ENCODE results near the gene PCOLCE2. TPM values are rescaled to one million over a fixed set of nuclear protein-coding genes. Genes with fewer than 3 reads are reported as not detected.

PCOLCE2 gene
- total RNA-seq, 1 experiment from 2014 or later, result 3.2 TPM

- no peaks in the 10 kb centered on the region for H3K9me3 Mint-ChIP-seq (ENCODE audit: unreplicated experiment)
- CTCF ChIA-PET, result interaction anchor here (1.0 to 5.2 kb wide), 4 partner anchors 10 to 177 kb away, joined by 3 to 37 read pairs (median 5); no protein-coding TSS in a partner anchor
- POLR2A ChIA-PET, result interaction anchor here (0.9 kb wide), 1 partner anchor 183 kb away, joined by 3 read pairs; no protein-coding TSS in a partner anchor
- H3K4me1 Mint-ChIP-seq (ENCODE audit: insufficient read depth, unreplicated experiment), result no peaks in the 10 kb centered on the region
- no peaks in the 10 kb centered on the region for H3K27me3 Mint-ChIP-seq (ENCODE audit: insufficient read depth, unreplicated experiment)
- H3K36me3 Mint-ChIP-seq (ENCODE audit: insufficient read depth, unreplicated experiment), result no peaks in the 10 kb centered on the region
- intact Hi-C loops (cut with micrococcal nuclease), result no loop called here
- no peak overlapping the region for H3K27ac Mint-ChIP-seq (ENCODE audit: low read depth, unreplicated experiment)
- no peak for TF ChIP-seq CTCF (IDR thresholded peaks at IDR 0.05; ENCODE audit: unreplicated experiment)
- H3K4me3 Mint-ChIP-seq (ENCODE audit: unreplicated experiment), result no peak overlapping the region
- no peak for DNase-seq (ENCODE audit: unreplicated experiment)
- no TSS peak for BruUV-seq (replicated peaks)
Observed at GRCh38 chr3:142817897-142818296, 71.0 kb downstream of the PCOLCE2 start.

- Mint-ChIP-seq H3K4me1 (ENCODE audit: insufficient read depth, unreplicated experiment) (no peaks in the 10 kb centered on the region), H3K4me3 (ENCODE audit: unreplicated experiment) (no peak overlapping the region), H3K36me3 (ENCODE audit: insufficient read depth, unreplicated experiment) (no peaks in the 10 kb centered on the region), H3K9me3 (ENCODE audit: unreplicated experiment) (no peaks in the 10 kb centered on the region), H3K27me3 (ENCODE audit: insufficient read depth, unreplicated experiment) (no peaks in the 10 kb centered on the region), H3K27ac (ENCODE audit: low read depth, unreplicated experiment) (no peak overlapping the region)
- DNase-seq (ENCODE audit: unreplicated experiment), result no peak
- ChIA-PET POLR2A (no interaction called here), CTCF (interaction anchor here (0.6 to 5.2 kb wide), 4 partner anchors 12 to 177 kb away, joined by 4 to 37 read pairs (median 5); no protein-coding TSS in a partner anchor)
- no peak for TF ChIP-seq CTCF (IDR thresholded peaks at IDR 0.05; ENCODE audit: unreplicated experiment)
- no TSS peak for BruUV-seq (replicated peaks)
- intact Hi-C loops (cut with micrococcal nuclease), result no loop called here
Observed at GRCh38 chr3:142817356-142817755, 71.5 kb downstream of the PCOLCE2 start.

GRCh38 chr3:142815803-142816202 lies 73.1 kb downstream of the PCOLCE2 start:
- Mint-ChIP-seq H3K9me3 (ENCODE audit: unreplicated experiment) (no peaks in the 10 kb centered on the region), H3K4me3 (ENCODE audit: unreplicated experiment) (no peak overlapping the region), H3K27me3 (ENCODE audit: insufficient read depth, unreplicated experiment) (no peaks in the 10 kb centered on the region), H3K27ac (ENCODE audit: low read depth, unreplicated experiment) (no peak overlapping the region), H3K36me3 (ENCODE audit: insufficient read depth, unreplicated experiment) (no peaks in the 10 kb centered on the region), H3K4me1 (ENCODE audit: insufficient read depth, unreplicated experiment) (no peaks in the 10 kb centered on the region)
- intact Hi-C loops (cut with micrococcal nuclease), result no loop called here
- no peak for TF ChIP-seq CTCF (IDR thresholded peaks at IDR 0.05; ENCODE audit: unreplicated experiment)
- ChIA-PET POLR2A (no interaction called here), CTCF (interaction anchor here (5.2 kb wide), 1 partner anchor 13 kb away, joined by 37 read pairs; no protein-coding TSS in a partner anchor)
- DNase-seq (ENCODE audit: unreplicated experiment), result no peak
- no TSS peak for BruUV-seq (replicated peaks)

GRCh38 chr3:142809259-142809658 lies 79.6 kb downstream of the PCOLCE2 start:
- Mint-ChIP-seq H3K27me3 (ENCODE audit: insufficient read depth, unreplicated experiment) (no peaks in the 10 kb centered on the region), H3K36me3 (ENCODE audit: insufficient read depth, unreplicated experiment) (peaks cover 13% of the 10 kb centered on the region), H3K4me1 (ENCODE audit: insufficient read depth, unreplicated experiment) (peaks cover 6% of the 10 kb centered on the region), H3K27ac (ENCODE audit: low read depth, unreplicated experiment) (no peak overlapping the region), H3K4me3 (ENCODE audit: unreplicated experiment) (no peak overlapping the region), H3K9me3 (ENCODE audit: unreplicated experiment) (no peaks in the 10 kb centered on the region)
- ChIA-PET CTCF (interaction anchor here (0.6 to 3.1 kb wide), 7 partner anchors 19 to 268 kb away, joined by 3 to 28 read pairs (median 3); no protein-coding TSS in a partner anchor), POLR2A (interaction anchor here (1.2 kb wide), 1 partner anchor 34 kb away, joined by 6 read pairs; no protein-coding TSS in a partner anchor)
- intact Hi-C loops (cut with micrococcal nuclease), result no loop called here
- no peak for DNase-seq (ENCODE audit: unreplicated experiment)
- BruUV-seq (replicated peaks), result no TSS peak
- no peak for TF ChIP-seq CTCF (IDR thresholded peaks at IDR 0.05; ENCODE audit: unreplicated experiment)

Data from MCF 10A (cell line).